IPS-NIHi11 (cell line): Measurements from ENCODE around the gene CNPY1.

Experiments
- DNase-seq: peaks from one replicate; pipeline ENCODE4 v3.0.0; 2012; ENCODE audit warnings: mixed read lengths, low spot score

The CNPY1 gene

GRCh38 chr7:155454183-155455112 lies 91.9 kb downstream of the CNPY1 start:
- no peak for DNase-seq

- DNase-seq = no peak
Measured at GRCh38 chr7:155453296-155454182, 92.8 kb downstream of the CNPY1 start.

GRCh38 chr7:155452505-155453295 lies 93.7 kb downstream of the CNPY1 start:
- DNase-seq = no peak

- DNase-seq = no peak
Measured at GRCh38 chr7:155451840-155452239, 94.5 kb downstream of the CNPY1 start.
